Rectal smooth muscle tissue (tissue), 1 donor: ENCODE data around the gene NPM3.

Source experiments
- H3K27ac ChIP-seq: one replicate; pipeline ENCODE4 v1.7.0; 2013; ENCODE audit warnings: low read depth, low read length, inconsistent platforms
- H3K27me3 ChIP-seq: one replicate; pipeline ENCODE4 v1.7.0; 2013; ENCODE audit warnings: low read length; ENCODE audit not compliant: control insufficient read depth, insufficient read depth
- H3K36me3 ChIP-seq: one replicate; pipeline ENCODE4 v1.7.0; 2013; ENCODE audit warnings: low read length; ENCODE audit not compliant: control insufficient read depth, insufficient read depth
- H3K4me1 ChIP-seq: one replicate; pipeline ENCODE4 v1.7.0; 2013; ENCODE audit warnings: low read length; ENCODE audit not compliant: control insufficient read depth, insufficient read depth
- H3K4me3 ChIP-seq: one replicate; pipeline ENCODE4 v1.7.0; 2013; ENCODE audit warnings: low read length
- H3K9ac ChIP-seq: one replicate; pipeline ENCODE4 v1.7.0; 2013; ENCODE audit warnings: low read length

Gene NPM3

DNA sequence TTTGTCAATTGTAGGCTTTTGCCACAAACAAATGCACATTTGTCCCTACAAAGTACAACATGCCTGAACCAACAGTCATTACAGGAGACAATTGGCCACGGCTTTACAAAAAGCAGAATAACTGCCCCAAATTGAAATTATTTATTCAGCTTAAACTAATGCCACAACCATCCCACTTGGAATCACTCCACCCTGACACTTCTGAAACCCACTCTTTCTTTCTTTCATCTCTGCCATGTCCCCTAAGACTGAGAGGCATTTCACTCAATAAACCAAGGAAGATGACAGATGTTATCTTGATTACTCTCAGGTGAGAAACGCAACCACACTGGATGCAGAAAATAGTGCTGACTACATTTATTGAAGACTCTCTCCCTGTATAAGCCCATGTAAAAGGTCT lies 2.6 kb upstream of the NPM3 start:
- Histone ChIP-seq H3K27me3 (no peaks in the 10 kb centered on the region), H3K4me1 (peaks cover 6% of the 10 kb centered on the region), H3K9ac (no peak overlapping the region), H3K36me3 (peaks cover 15% of the 10 kb centered on the region), H3K4me3 (no peak overlapping the region), H3K27ac (no peak overlapping the region)

DNA sequence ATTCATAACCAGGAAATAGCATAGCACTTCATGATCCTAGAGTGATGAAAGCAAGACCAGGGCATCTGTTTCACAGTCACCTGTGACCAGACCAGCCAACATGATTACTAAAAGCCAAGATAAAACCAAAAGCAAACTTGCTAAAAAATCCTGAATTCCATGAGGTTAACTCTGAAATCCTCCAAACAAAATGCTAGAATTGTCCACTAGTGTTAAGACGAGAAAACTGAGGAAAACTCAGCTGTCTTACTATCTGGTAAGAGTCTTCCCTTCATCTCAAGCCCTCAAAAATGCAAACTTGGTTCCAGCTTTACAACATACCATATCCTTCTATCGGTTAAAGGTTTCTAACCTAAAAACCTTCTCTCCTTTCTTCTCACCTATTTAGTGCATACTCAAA lies 1.3 kb upstream of the NPM3 start:
- Histone ChIP-seq H3K9ac (no peak overlapping the region), H3K4me1 (peaks cover 9% of the 10 kb centered on the region), H3K4me3 (no peak overlapping the region), H3K27ac (no peak overlapping the region), H3K36me3 (peaks cover 13% of the 10 kb centered on the region), H3K27me3 (peaks cover 2% of the 10 kb centered on the region)

DNA sequence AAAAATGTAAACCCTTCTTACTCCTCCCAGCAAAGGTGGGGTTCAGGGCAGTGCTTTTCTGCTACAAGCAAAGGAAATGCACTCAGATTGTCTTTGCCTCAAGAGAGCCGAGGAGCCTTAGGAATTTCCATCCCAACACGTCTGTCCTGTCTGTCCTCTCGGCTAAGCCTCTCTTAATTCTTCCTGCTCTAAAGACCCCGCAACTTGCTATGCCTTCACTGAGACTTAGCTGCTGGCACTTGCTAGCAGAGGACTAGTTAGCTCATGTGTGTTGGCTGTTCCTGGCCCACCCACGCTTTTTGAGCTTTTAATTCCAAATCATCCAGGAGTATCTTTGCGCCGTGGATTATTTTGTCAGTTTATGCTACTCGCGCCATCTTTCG lies 481 bp upstream of the NPM3 start:
- peaks cover 3% of the 10 kb centered on the region for H3K27me3 ChIP-seq
- H3K4me1 ChIP-seq = peaks cover 9% of the 10 kb centered on the region
- H3K4me3 ChIP-seq = peak overlapping the region; percentile 75
- no peak overlapping the region for H3K9ac ChIP-seq
- H3K36me3 ChIP-seq = peaks cover 11% of the 10 kb centered on the region
- no peak overlapping the region for H3K27ac ChIP-seq

DNA sequence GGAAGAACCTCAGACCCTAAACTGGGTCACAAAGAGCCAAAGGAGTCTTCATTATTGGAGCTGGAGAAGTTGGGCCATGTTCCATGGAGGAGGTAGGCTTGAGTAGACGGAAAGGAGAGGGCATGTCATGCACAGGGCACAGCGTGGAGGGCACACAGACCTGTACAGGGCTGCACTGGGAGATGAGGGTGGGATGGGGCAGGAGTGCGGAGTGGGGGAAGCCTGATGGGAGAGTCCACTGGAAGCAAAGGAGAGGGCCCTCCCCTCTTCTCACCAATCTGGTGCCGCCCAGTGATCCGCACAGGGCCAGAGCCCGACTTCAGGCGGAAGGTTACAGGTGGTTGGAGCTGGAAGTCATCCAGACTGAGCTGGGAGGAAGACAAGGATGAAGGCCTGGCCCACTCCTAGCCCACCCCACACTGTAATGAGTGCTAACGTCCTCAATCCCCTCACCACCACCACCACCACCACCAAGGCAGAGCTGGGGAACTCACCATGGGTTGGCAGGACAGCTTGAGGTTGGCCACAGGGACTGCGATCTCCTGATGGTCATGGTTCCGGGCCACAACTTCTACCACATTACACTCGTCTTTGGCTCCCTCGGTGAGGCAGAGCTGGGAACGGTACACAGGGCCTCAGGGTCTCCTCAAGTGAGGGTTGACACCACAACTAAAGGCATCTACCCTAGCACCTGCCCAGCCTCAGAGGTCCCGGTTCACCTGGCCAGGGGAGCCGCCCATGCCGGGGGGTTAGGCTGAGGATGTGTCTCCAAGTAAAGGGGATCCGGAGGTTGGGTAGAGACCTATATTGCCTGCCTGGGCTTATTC lies 1.0 kb downstream of the NPM3 start:
- Histone ChIP-seq H3K27ac (no peak overlapping the region), H3K36me3 (peaks cover 8% of the 10 kb centered on the region), H3K4me1 (peaks cover 9% of the 10 kb centered on the region), H3K4me3 (peak overlapping the region; percentile 75), H3K9ac (peak overlapping the region; percentile 19), H3K27me3 (peaks cover 13% of the 10 kb centered on the region)

GRCh38 chr10:101781655-101781983 lies 1.6 kb downstream of the NPM3 start:
- Histone ChIP-seq H3K36me3 (peaks cover 5% of the 10 kb centered on the region), H3K4me3 (no peak overlapping the region), H3K27me3 (peaks cover 18% of the 10 kb centered on the region), H3K4me1 (peaks cover 9% of the 10 kb centered on the region), H3K27ac (no peak overlapping the region), H3K9ac (no peak overlapping the region)

GRCh38 chr10:101780818-101781654 lies 2.2 kb downstream of the NPM3 start:
- Histone ChIP-seq H3K27ac (no peak overlapping the region), H3K36me3 (peaks cover 4% of the 10 kb centered on the region), H3K4me3 (no peak overlapping the region), H3K27me3 (peaks cover 18% of the 10 kb centered on the region), H3K9ac (no peak overlapping the region), H3K4me1 (peaks cover 9% of the 10 kb centered on the region)

GRCh38 chr10:101780187-101780817 lies 2.9 kb downstream of the NPM3 start:
- no peak overlapping the region for H3K9ac ChIP-seq
- H3K27me3 ChIP-seq = peaks cover 21% of the 10 kb centered on the region
- no peaks in the 10 kb centered on the region for H3K36me3 ChIP-seq
- H3K4me3 ChIP-seq = peak overlapping the region; percentile 68
- H3K4me1 ChIP-seq = peaks cover 9% of the 10 kb centered on the region
- no peak overlapping the region for H3K27ac ChIP-seq

- H3K27me3 ChIP-seq = peaks cover 28% of the 10 kb centered on the region
- H3K27ac ChIP-seq = no peak overlapping the region
- H3K4me1 ChIP-seq = peaks cover 9% of the 10 kb centered on the region
- no peaks in the 10 kb centered on the region for H3K36me3 ChIP-seq
- no peak overlapping the region for H3K9ac ChIP-seq
- peak overlapping the region; percentile 68 for H3K4me3 ChIP-seq
These were observed 3.6 kb downstream of the NPM3 start for GRCh38 chr10:101779544-101780186.

GRCh38 chr10:101778781-101779543 lies 4.3 kb downstream of the NPM3 start:
- Histone ChIP-seq H3K4me3 (peak overlapping the region; percentile 68), H3K4me1 (peaks cover 9% of the 10 kb centered on the region), H3K27me3 (peaks cover 35% of the 10 kb centered on the region), H3K27ac (no peak overlapping the region), H3K9ac (no peak overlapping the region), H3K36me3 (no peaks in the 10 kb centered on the region)

- Histone ChIP-seq H3K4me1 (peaks cover 6% of the 10 kb centered on the region), H3K4me3 (no peak overlapping the region), H3K27ac (no peak overlapping the region), H3K9ac (no peak overlapping the region), H3K27me3 (peaks cover 35% of the 10 kb centered on the region), H3K36me3 (no peaks in the 10 kb centered on the region)
These were observed 5.0 kb downstream of the NPM3 start for GRCh38 chr10:101778151-101778780.

DNA sequence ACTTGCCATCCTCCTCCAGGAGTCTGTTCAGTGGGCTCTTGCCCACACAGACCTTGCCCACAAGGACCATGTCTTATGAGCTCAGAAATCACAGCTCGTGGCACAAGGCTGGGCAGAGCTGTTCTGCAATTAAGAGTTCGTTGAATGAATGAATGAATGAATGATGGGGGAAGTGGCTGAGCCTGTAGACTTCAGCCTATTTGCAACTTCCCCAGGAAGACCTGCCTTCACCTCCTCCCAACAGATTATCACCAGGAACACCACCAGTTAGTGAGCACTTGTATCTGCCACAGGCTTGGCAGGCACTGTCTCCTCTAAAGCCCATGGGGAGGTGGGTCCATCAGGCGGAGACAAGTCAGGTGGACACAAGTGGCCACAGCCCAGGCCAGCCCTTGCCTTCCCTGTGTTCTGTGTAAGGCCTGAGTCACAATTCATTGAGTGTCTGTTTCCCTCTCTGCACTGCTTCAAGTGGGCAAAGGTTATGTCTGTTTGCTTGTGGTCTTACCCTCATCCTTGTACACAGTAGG lies 5.6 kb downstream of the NPM3 start:
- Histone ChIP-seq H3K27ac (no peak overlapping the region), H3K9ac (no peak overlapping the region), H3K36me3 (no peaks in the 10 kb centered on the region), H3K4me1 (peaks cover 6% of the 10 kb centered on the region), H3K27me3 (peaks cover 41% of the 10 kb centered on the region), H3K4me3 (no peak overlapping the region)
